ENCODE data around the gene SRPK2. TPM values are rescaled to one million over a fixed set of nuclear protein-coding genes. Genes with fewer than 3 reads are reported as not detected.

Gene SRPK2
- total and polyA plus RNA-seq, 4 donors, result 7.8 to 19.7 (median 16.7) TPM

DNA sequence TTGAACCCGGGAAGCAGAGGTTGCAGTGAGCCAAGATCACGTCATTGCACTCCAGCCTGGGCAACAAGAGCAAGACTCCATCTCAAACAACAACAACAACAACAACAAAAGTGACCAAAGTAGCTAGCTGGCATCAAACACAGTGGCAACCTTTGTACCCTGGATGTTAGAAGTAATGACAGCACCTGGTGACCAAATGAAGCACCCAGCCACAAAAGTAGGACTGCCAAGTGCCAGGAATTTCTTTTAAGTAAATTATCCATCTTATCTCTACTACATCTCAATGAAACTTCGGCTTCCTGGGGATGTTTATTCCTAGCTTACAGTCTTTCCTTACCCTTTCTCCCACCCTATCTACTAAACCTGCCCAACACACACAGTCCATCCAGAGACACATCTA lies 18.8 kb downstream of the SRPK2 start:
- DNase-seq (ENCODE audit: low spot score), result no peak
- WGBS, result 67% methylated on average over 3 of the region's 3 CpGs
- no peak overlapping the region for H3K27ac ChIP-seq (ENCODE audit: low read depth in 1 of 2, low read length in 2 of 2)
- TF ChIP-seq HNF4A (conservative IDR thresholded peaks at IDR 0.05) (no peak), YY1 (IDR thresholded peaks at IDR 0.05) (no peak), TAF1 (conservative IDR thresholded peaks at IDR 0.05) (no peak), FOXA2 (IDR thresholded peaks at IDR 0.05) (no peak), HNF4G (IDR thresholded peaks at IDR 0.05) (no peak), RAD21 (IDR thresholded peaks at IDR 0.05) (no peak), NR2F2 (IDR thresholded peaks at IDR 0.05) (no peak), GABPA (IDR thresholded peaks at IDR 0.05 in 1 of 2, conservative IDR thresholded peaks at IDR 0.05 in 1 of 2) (no peak)
- TF ChIP-seq, protein P1, sequence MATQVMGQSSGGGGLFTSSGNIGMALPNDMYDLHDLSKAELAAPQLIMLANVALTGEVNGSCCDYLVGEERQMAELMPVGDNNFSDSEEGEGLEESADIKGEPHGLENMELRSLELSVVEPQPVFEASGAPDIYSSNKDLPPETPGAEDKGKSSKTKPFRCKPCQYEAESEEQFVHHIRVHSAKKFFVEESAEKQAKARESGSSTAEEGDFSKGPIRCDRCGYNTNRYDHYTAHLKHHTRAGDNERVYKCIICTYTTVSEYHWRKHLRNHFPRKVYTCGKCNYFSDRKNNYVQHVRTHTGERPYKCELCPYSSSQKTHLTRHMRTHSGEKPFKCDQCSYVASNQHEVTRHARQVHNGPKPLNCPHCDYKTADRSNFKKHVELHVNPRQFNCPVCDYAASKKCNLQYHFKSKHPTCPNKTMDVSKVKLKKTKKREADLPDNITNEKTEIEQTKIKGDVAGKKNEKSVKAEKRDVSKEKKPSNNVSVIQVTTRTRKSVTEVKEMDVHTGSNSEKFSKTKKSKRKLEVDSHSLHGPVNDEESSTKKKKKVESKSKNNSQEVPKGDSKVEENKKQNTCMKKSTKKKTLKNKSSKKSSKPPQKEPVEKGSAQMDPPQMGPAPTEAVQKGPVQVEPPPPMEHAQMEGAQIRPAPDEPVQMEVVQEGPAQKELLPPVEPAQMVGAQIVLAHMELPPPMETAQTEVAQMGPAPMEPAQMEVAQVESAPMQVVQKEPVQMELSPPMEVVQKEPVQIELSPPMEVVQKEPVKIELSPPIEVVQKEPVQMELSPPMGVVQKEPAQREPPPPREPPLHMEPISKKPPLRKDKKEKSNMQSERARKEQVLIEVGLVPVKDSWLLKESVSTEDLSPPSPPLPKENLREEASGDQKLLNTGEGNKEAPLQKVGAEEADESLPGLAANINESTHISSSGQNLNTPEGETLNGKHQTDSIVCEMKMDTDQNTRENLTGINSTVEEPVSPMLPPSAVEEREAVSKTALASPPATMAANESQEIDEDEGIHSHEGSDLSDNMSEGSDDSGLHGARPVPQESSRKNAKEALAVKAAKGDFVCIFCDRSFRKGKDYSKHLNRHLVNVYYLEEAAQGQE (IDR thresholded peaks at IDR 0.05), result no peak
- TF ChIP-seq, protein P2, sequence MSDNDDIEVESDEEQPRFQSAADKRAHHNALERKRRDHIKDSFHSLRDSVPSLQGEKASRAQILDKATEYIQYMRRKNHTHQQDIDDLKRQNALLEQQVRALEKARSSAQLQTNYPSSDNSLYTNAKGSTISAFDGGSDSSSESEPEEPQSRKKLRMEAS (IDR thresholded peaks at IDR 0.05), result no peak
- TF ChIP-seq, protein P3, sequence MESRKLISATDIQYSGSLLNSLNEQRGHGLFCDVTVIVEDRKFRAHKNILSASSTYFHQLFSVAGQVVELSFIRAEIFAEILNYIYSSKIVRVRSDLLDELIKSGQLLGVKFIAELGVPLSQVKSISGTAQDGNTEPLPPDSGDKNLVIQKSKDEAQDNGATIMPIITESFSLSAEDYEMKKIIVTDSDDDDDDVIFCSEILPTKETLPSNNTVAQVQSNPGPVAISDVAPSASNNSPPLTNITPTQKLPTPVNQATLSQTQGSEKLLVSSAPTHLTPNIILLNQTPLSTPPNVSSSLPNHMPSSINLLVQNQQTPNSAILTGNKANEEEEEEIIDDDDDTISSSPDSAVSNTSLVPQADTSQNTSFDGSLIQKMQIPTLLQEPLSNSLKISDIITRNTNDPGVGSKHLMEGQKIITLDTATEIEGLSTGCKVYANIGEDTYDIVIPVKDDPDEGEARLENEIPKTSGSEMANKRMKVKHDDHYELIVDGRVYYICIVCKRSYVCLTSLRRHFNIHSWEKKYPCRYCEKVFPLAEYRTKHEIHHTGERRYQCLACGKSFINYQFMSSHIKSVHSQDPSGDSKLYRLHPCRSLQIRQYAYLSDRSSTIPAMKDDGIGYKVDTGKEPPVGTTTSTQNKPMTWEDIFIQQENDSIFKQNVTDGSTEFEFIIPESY (IDR thresholded peaks at IDR 0.05), result no peak
- TF ChIP-seq, protein P4, sequence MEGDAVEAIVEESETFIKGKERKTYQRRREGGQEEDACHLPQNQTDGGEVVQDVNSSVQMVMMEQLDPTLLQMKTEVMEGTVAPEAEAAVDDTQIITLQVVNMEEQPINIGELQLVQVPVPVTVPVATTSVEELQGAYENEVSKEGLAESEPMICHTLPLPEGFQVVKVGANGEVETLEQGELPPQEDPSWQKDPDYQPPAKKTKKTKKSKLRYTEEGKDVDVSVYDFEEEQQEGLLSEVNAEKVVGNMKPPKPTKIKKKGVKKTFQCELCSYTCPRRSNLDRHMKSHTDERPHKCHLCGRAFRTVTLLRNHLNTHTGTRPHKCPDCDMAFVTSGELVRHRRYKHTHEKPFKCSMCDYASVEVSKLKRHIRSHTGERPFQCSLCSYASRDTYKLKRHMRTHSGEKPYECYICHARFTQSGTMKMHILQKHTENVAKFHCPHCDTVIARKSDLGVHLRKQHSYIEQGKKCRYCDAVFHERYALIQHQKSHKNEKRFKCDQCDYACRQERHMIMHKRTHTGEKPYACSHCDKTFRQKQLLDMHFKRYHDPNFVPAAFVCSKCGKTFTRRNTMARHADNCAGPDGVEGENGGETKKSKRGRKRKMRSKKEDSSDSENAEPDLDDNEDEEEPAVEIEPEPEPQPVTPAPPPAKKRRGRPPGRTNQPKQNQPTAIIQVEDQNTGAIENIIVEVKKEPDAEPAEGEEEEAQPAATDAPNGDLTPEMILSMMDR (IDR thresholded peaks at IDR 0.05; ENCODE audit: low read depth, low read length, missing input control), result no peak
- H3K36me3 ChIP-seq (ENCODE audit: control insufficient read depth in 4 of 4, insufficient read depth in 3 of 4, low read depth in 1 of 4, low read length in 3 of 4), result peaks cover 0 to 2% (median 0%) of the 10 kb centered on the region in 4 donors
- no peaks in the 10 kb centered on the region for H3K9me3 ChIP-seq (ENCODE audit: control insufficient read depth in 4 of 4, low read length in 3 of 4)
- H3K9ac ChIP-seq (ENCODE audit: low read depth in 1 of 2, low read length in 2 of 2), result no peak overlapping the region
- peaks cover 0 to 6% (median 2%) of the 10 kb centered on the region in 4 donors for H3K4me1 ChIP-seq (ENCODE audit: control insufficient read depth in 4 of 4, insufficient read depth in 4 of 4, low read length in 3 of 4)
- H3K27me3 ChIP-seq (ENCODE audit: control insufficient read depth in 4 of 4, insufficient read depth in 4 of 4, low read length in 3 of 4), result no peaks in the 10 kb centered on the region
- H3K4me3 ChIP-seq (ENCODE audit: low read depth in 1 of 3, low read length in 3 of 3), result no peak overlapping the region

DNA sequence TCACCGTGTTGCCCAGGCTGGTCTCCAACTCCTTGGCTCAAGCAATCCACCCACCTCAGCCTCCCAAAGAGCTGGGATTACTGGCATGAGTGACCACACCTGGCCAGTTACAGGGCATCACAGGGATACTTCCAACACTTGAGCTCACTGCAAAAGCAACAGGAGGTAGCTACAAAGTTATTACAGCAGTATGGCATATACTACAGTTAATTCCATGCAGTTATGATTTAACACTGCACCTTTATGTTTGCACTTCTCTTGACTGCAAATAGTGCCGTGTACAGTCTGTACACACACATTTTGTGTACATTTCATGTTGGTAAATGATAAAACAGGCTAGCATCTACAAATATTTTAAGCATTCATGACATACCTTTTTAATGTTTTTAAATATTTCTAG lies 21.3 kb downstream of the SRPK2 start:
- Histone ChIP-seq H3K4me3 (ENCODE audit: low read depth in 1 of 3, low read length in 3 of 3) (no peak overlapping the region), H3K27me3 (ENCODE audit: control insufficient read depth in 4 of 4, insufficient read depth in 4 of 4, low read length in 3 of 4) (no peaks in the 10 kb centered on the region), H3K27ac (ENCODE audit: low read depth in 1 of 2, low read length in 2 of 2) (no peak overlapping the region), H3K4me1 (ENCODE audit: control insufficient read depth in 4 of 4, insufficient read depth in 4 of 4, low read length in 3 of 4) (peaks cover 0 to 6% (median 3%) of the 10 kb centered on the region in 4 donors), H3K36me3 (ENCODE audit: control insufficient read depth in 4 of 4, insufficient read depth in 3 of 4, low read depth in 1 of 4, low read length in 3 of 4) (peaks cover 0 to 2% (median 0%) of the 10 kb centered on the region in 4 donors), H3K9ac (ENCODE audit: low read depth in 1 of 2, low read length in 2 of 2) (no peak overlapping the region), H3K9me3 (ENCODE audit: control insufficient read depth in 4 of 4, low read length in 3 of 4) (no peaks in the 10 kb centered on the region)
- no peak for DNase-seq (ENCODE audit: low spot score)
- WGBS, result 67% methylated on average over 2 of the region's 2 CpGs
- TF ChIP-seq RAD21 (IDR thresholded peaks at IDR 0.05), result no peak
- no peak for TF ChIP-seq HNF4A (conservative IDR thresholded peaks at IDR 0.05)
- no peak for TF ChIP-seq YY1 (IDR thresholded peaks at IDR 0.05)
- TF ChIP-seq, protein P1 (IDR thresholded peaks at IDR 0.05), result no peak
- TF ChIP-seq NR2F2 (IDR thresholded peaks at IDR 0.05), result no peak
- TF ChIP-seq SP1 (IDR thresholded peaks at IDR 0.05), result no peak
- TF ChIP-seq GABPA (IDR thresholded peaks at IDR 0.05 in 1 of 2, conservative IDR thresholded peaks at IDR 0.05 in 1 of 2), result no peak
- no peak for TF ChIP-seq RXRA (IDR thresholded peaks at IDR 0.05)
- TF ChIP-seq JUND (IDR thresholded peaks at IDR 0.05), result no peak
- TF ChIP-seq FOXA1 (IDR thresholded peaks at IDR 0.05), result no peak
- TF ChIP-seq, protein P3 (IDR thresholded peaks at IDR 0.05), result no peak
